PFSK-1 (cell line): Measurements from ENCODE around the gene GRXCR2.

Experiments
- FOXP2 ChIP-seq: optimal IDR thresholded peaks from 2 replicates; pipeline ENCODE3; 2011; ENCODE audit warnings: borderline replicate concordance, control low read depth, inconsistent platforms; ENCODE audit not compliant: insufficient read depth; ENCODE audit errors: extremely low read length, extremely low read depth
- POLR2AphosphoS5 ChIP-seq: IDR thresholded peaks from 2 replicates; pipeline ENCODE4 v1.6.1; 2012; ENCODE audit warnings: low read depth, mild to moderate bottlenecking, control low read depth, low read length, moderate library complexity
- SIN3A ChIP-seq: IDR thresholded peaks from 2 replicates; pipeline ENCODE4 v1.6.1; 2012; ENCODE audit warnings: mild to moderate bottlenecking, low read length, moderate library complexity, borderline replicate concordance; ENCODE audit not compliant: insufficient read depth
- TAF1 ChIP-seq: IDR thresholded peaks from 2 replicates; pipeline ENCODE4 v1.6.1; 2012; ENCODE audit warnings: low read length, control low read depth, borderline replicate concordance; ENCODE audit not compliant: insufficient read depth
- TF ChIP-seq, protein P1 (sequence below), 2 experiments: IDR thresholded peaks; 2 replicates each; pipeline versions ENCODE4 v1.6.1 to v1.8.0; 2011 to 2012; ENCODE audit warnings: low read depth in 2 of 2, low read length in 2 of 2, control low read depth in 1 of 2, inconsistent platforms in 1 of 2, mild to moderate bottlenecking in 1 of 2, moderate library complexity in 1 of 2; ENCODE audit not compliant: insufficient read depth in 1 of 2

GRXCR2 gene

GRCh38 chr5:145834917-145835847 is 37.6 kb downstream of the GRXCR2 start, which contains the start of gene PRELID2:
TSS of gene PRELID2 (minus strand) at chr5:145835342. CDS start at chr5:145835251, 91 bp downstream.
- TF ChIP-seq FOXP2: no peak
- no peak for TF ChIP-seq TAF1
- no peak for TF ChIP-seq SIN3A
- TF ChIP-seq, protein P1, sequence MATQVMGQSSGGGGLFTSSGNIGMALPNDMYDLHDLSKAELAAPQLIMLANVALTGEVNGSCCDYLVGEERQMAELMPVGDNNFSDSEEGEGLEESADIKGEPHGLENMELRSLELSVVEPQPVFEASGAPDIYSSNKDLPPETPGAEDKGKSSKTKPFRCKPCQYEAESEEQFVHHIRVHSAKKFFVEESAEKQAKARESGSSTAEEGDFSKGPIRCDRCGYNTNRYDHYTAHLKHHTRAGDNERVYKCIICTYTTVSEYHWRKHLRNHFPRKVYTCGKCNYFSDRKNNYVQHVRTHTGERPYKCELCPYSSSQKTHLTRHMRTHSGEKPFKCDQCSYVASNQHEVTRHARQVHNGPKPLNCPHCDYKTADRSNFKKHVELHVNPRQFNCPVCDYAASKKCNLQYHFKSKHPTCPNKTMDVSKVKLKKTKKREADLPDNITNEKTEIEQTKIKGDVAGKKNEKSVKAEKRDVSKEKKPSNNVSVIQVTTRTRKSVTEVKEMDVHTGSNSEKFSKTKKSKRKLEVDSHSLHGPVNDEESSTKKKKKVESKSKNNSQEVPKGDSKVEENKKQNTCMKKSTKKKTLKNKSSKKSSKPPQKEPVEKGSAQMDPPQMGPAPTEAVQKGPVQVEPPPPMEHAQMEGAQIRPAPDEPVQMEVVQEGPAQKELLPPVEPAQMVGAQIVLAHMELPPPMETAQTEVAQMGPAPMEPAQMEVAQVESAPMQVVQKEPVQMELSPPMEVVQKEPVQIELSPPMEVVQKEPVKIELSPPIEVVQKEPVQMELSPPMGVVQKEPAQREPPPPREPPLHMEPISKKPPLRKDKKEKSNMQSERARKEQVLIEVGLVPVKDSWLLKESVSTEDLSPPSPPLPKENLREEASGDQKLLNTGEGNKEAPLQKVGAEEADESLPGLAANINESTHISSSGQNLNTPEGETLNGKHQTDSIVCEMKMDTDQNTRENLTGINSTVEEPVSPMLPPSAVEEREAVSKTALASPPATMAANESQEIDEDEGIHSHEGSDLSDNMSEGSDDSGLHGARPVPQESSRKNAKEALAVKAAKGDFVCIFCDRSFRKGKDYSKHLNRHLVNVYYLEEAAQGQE (IDR thresholded peaks at IDR 0.05; ENCODE audit: insufficient read depth in 1 of 2, low read depth in 2 of 2, low read length in 2 of 2): no peak
- no peak for TF ChIP-seq POLR2AphosphoS5

- TF ChIP-seq POLR2AphosphoS5: no peak
- no peak for TF ChIP-seq TAF1
- TF ChIP-seq, protein P1 (IDR thresholded peaks at IDR 0.05; ENCODE audit: insufficient read depth in 1 of 2, low read depth in 2 of 2, low read length in 2 of 2): no peak
- TF ChIP-seq SIN3A: no peak
- TF ChIP-seq FOXP2: no peak
These were observed 38.3 kb downstream of the GRXCR2 start for GRCh38 chr5:145834554-145834916.

GRCh38 chr5:145833631-145834200 is 39.1 kb downstream of the GRXCR2 start:
- no peak for TF ChIP-seq TAF1
- no peak for TF ChIP-seq SIN3A
- TF ChIP-seq POLR2AphosphoS5: no peak
- TF ChIP-seq, protein P1 (IDR thresholded peaks at IDR 0.05; ENCODE audit: insufficient read depth in 1 of 2, low read depth in 2 of 2, low read length in 2 of 2): no peak
- no peak for TF ChIP-seq FOXP2

- TF ChIP-seq POLR2AphosphoS5 (no peak), FOXP2 (no peak), SIN3A (no peak), TAF1 (no peak)
- TF ChIP-seq, protein P1 (IDR thresholded peaks at IDR 0.05; ENCODE audit: insufficient read depth in 1 of 2, low read depth in 2 of 2, low read length in 2 of 2): no peak
These were observed 42.2 kb downstream of the GRXCR2 start for GRCh38 chr5:145830594-145830993.
